HCT116 (cell line): ENCODE measurements around the gene RCAN2. TPM values are rescaled to one million over a fixed set of nuclear protein-coding genes. Genes with fewer than 3 reads are reported as not detected.

Experiments
- ATAC-seq: fragments of 200-7000 bp; cut with Tn5 transposase; 2 replicates; pipeline ENCODE4 v1.9.1; 2020; ENCODE audit warnings: mild to moderate bottlenecking, moderate library complexity
- BruUV-seq: library from RNA; stranded (reverse); fragments of 400-500 nt; replicated peaks from 2 replicates; lab custom pipeline; 2021; lab: Mats Ljungman, UMichigan
- CTCF ChIA-PET: fragments of 300-600 bp; sonication (Branson Sonifier 250); formaldehyde crosslinking; loops from one replicate; lab custom pipeline; 2021; ENCODE audit warnings: antibody characterized with exemption; lab: Charles Lee
- POLR2A ChIA-PET: fragments of 300-600, 350-600 bp; sonication (Branson Sonifier 250); formaldehyde crosslinking; loops from one replicate; lab custom pipeline; 2021; ENCODE audit warnings: antibody characterized with exemption; lab: Charles Lee
- RAD21 ChIA-PET, 2 experiments: fragments of 300-600 bp; sonication (Branson Sonifier 250); formaldehyde crosslinking; loops; one replicate each; lab custom pipeline; 2023; ENCODE audit warnings: low total read pairs in 2 of 2; ENCODE audit not compliant: uncharacterized antibody in 2 of 2, unreplicated experiment in 2 of 2, low non-redundant PET in 1 of 2; lab: Charles Lee
- DNase-seq: peaks from one replicate; pipeline ENCODE4 v3.0.0-alpha.2; 2010; ENCODE audit warnings: low read depth, low spot score
- H2AFZ ChIP-seq: fragments of 200-600 bp; shearing (Covaris generic), sonication (generic); 2 replicates; pipeline ENCODE4 v1.6.1; 2017; ENCODE audit warnings: low read depth, mixed run types, mixed read lengths, antibody characterized with exemption, low read length; ENCODE audit not compliant: poor library complexity, severe bottlenecking
- H3K27ac ChIP-seq: 2 replicates; pipeline ENCODE4 v1.5.1; 2012; ENCODE audit warnings: low read depth, low read length
- H3K27me3 ChIP-seq: fragments of 200-600 bp; sonication (generic); 2 replicates; pipeline ENCODE4 v1.6.1; 2016; ENCODE audit warnings: mixed run types, low read length, mixed read lengths; ENCODE audit not compliant: insufficient read depth
- H3K36me3 ChIP-seq, 2 experiments: fragments of 200-500 bp in 1 of 2; fragments of 200-600 bp in 1 of 2; sonication (Bioruptor generic) in 1 of 2; sonication (generic) in 1 of 2; 2 replicates each; pipeline versions ENCODE4 v1.5.1 to v1.6.1; 2014 to 2016; ENCODE audit warnings: low read length in 2 of 2, inconsistent platforms in 1 of 2, mixed read lengths in 1 of 2, mixed run types in 1 of 2; ENCODE audit not compliant: insufficient read depth in 2 of 2, control insufficient read depth in 1 of 2
- H3K4me1 ChIP-seq, 2 experiments: fragments of 200-600 bp in 1 of 2; sonication (generic) in 1 of 2; 2 replicates each; pipeline versions ENCODE4 v1.5.1 to v1.6.1; 2012 to 2017; ENCODE audit warnings: low read length in 2 of 2, inconsistent platforms in 1 of 2, mild to moderate bottlenecking in 1 of 2, mixed read lengths in 1 of 2, mixed run types in 1 of 2, moderate library complexity in 1 of 2; ENCODE audit not compliant: insufficient read depth in 2 of 2, control insufficient read depth in 1 of 2
- H3K4me2 ChIP-seq: fragments of 200-600 bp; sonication (generic); 2 replicates; pipeline ENCODE4 v1.6.1; 2017; ENCODE audit warnings: mixed run types, low read length, mixed read lengths
- H3K4me3 ChIP-seq, 2 experiments: fragments of 200-600 bp in 1 of 2; sonication (generic) in 1 of 2; replicated peaks in 1 of 2; 2 replicates each; pipeline ENCODE4 v1.5.1; 2011 to 2016; ENCODE audit warnings: low read length in 2 of 2, control low read depth in 1 of 2, low read depth in 1 of 2, mild to moderate bottlenecking in 1 of 2, mixed read lengths in 1 of 2, mixed run types in 1 of 2
- H3K79me2 ChIP-seq: fragments of 200-600 bp; sonication (generic); 2 replicates; pipeline ENCODE4 v1.6.1; 2017; ENCODE audit warnings: mild to moderate bottlenecking, mixed run types, low read length, moderate library complexity, mixed read lengths; ENCODE audit not compliant: insufficient read depth
- H3K9ac ChIP-seq: fragments of 200-600 bp; sonication (generic); 2 replicates; pipeline ENCODE4 v1.6.1; 2016; ENCODE audit warnings: low read length, mixed read lengths
- H3K9me2 ChIP-seq: fragments of 200-600 bp; sonication (generic), shearing (Covaris generic); 2 replicates; pipeline ENCODE4 v1.6.1; 2017; ENCODE audit warnings: mixed run types, mild to moderate bottlenecking, moderate library complexity; ENCODE audit not compliant: insufficient read depth
- H3K9me3 ChIP-seq, 2 experiments: fragments of 200-500 bp in 1 of 2; fragments of 200-600 bp in 1 of 2; sonication (Bioruptor generic) in 1 of 2; sonication (generic) in 1 of 2; 2 replicates each; pipeline ENCODE4 v1.6.1; 2014 to 2017; ENCODE audit warnings: low read length in 2 of 2, mixed read lengths in 2 of 2, inconsistent platforms in 1 of 2, low read depth in 1 of 2, mild to moderate bottlenecking in 1 of 2, mixed run types in 1 of 2, moderate library complexity in 1 of 2; ENCODE audit not compliant: control insufficient read depth in 1 of 2, insufficient read depth in 1 of 2
- H4K20me1 ChIP-seq: fragments of 200-600 bp; sonication (generic), shearing (Covaris generic); 2 replicates; pipeline ENCODE4 v1.6.1; 2017; ENCODE audit warnings: mixed run types, mild to moderate bottlenecking, moderate library complexity; ENCODE audit not compliant: insufficient read depth
- CBX3 ChIP-seq: IDR thresholded peaks from 2 replicates; pipeline ENCODE4 v1.6.1; 2012; ENCODE audit warnings: low read depth
- CTCF ChIP-seq, 3 experiments: fragments of 200-600 bp in 1 of 3; sonication (generic) in 1 of 3; IDR thresholded peaks in 2 of 3; conservative IDR thresholded peaks in 1 of 3; 2 replicates each; pipeline ENCODE4 v1.5.1; 2012 to 2017; ENCODE audit warnings: low read depth in 2 of 3, low read length in 2 of 3, antibody characterized with exemption in 1 of 3, borderline replicate concordance in 1 of 3, control low read depth in 1 of 3, mild to moderate bottlenecking in 1 of 3, mixed read lengths in 1 of 3, mixed run types in 1 of 3, moderate library complexity in 1 of 3; ENCODE audit not compliant: insufficient read depth in 1 of 3
- ELF1 ChIP-seq: IDR thresholded peaks from 2 replicates; pipeline ENCODE4 v1.6.1; 2012; ENCODE audit warnings: low read depth, borderline replicate concordance
- EZH2 ChIP-seq: fragments of 200-600 bp; sonication (generic); IDR thresholded peaks from 2 replicates; pipeline ENCODE4 v1.6.1; 2017; ENCODE audit warnings: antibody characterized with exemption, mixed run types
- EZH2phosphoT487 ChIP-seq: fragments of 200-600 bp; IDR thresholded peaks from 2 replicates; pipeline ENCODE4 v1.6.1; 2018; ENCODE audit warnings: antibody characterized with exemption, borderline replicate concordance
- RAD21 ChIP-seq: IDR thresholded peaks from 2 replicates; pipeline ENCODE4 v1.6.1; 2012; ENCODE audit warnings: low read depth, mild to moderate bottlenecking
- SIN3A ChIP-seq: IDR thresholded peaks from 2 replicates; pipeline ENCODE4 v1.6.1; 2012; ENCODE audit warnings: low read depth
- SP1 ChIP-seq: IDR thresholded peaks from 2 replicates; pipeline ENCODE4 v1.6.1; 2012; ENCODE audit warnings: low read depth
- YY1 ChIP-seq: IDR thresholded peaks from 2 replicates; pipeline ENCODE4 v1.6.1; 2011; ENCODE audit warnings: low read length, low read depth, moderate library complexity, mild to moderate bottlenecking; ENCODE audit not compliant: insufficient replicate concordance; ENCODE audit errors: extremely low read depth
- ZFX ChIP-seq: fragments of 450-650 bp; IDR thresholded peaks from 2 replicates; pipeline ENCODE4 v1.6.1; 2017
- intact Hi-C: fragments of 100-400 bp; cut with micrococcal nuclease; formaldehyde crosslinking; loops from 2 replicates; pipeline ENCODE4 v1.10.0; 2022
- total RNA-seq: library from RNA; stranded (reverse); gene quantifications from one replicate; pipeline ENCODE4 v1.2.1, GENCODE V29; 2021; ENCODE audit not compliant: unreplicated experiment

The RCAN2 gene
- total RNA-seq, 1 experiment from 2014 or later, result 0.57 TPM

GRCh38 chr6:46271107-46271506 is 220.1 kb downstream of the RCAN2 start:
- DNase-seq (no peak), ATAC-seq (no peak)
- no TSS peak for BruUV-seq
- no peak for TF ChIP-seq SP1
- TF ChIP-seq ELF1, result no peak
- no peak for TF ChIP-seq CBX3
- no peak for TF ChIP-seq YY1
- no peak for TF ChIP-seq SIN3A
- no peak for TF ChIP-seq CTCF (IDR thresholded peaks at IDR 0.05 in 2 of 3, conservative IDR thresholded peaks at IDR 0.05 in 1 of 3; ENCODE audit: borderline replicate concordance in 1 of 3, insufficient read depth in 1 of 3, low read depth in 2 of 3, low read length in 2 of 3)
- no peak for TF ChIP-seq EZH2phosphoT487
- no peak for TF ChIP-seq RAD21
- TF ChIP-seq ZFX, result no peak
- ChIA-PET RAD21 (no interaction called here), CTCF (no interaction called here), POLR2A (no interaction called here)
- Histone ChIP-seq H3K4me2 (no peak overlapping the region), H3K9ac (no peak overlapping the region), H3K27ac (no peak overlapping the region), H3K4me3 (no peak overlapping the region), H3K27me3 (no peaks in the 10 kb centered on the region), H4K20me1 (no peaks in the 10 kb centered on the region), H3K36me3 (no peaks in the 10 kb centered on the region), H3K9me2 (no peaks in the 10 kb centered on the region), H3K4me1 (no peaks in the 10 kb centered on the region), H3K9me3 (no peaks in the 10 kb centered on the region), H2AFZ (no peak overlapping the region), H3K79me2 (no peaks in the 10 kb centered on the region)
- intact Hi-C loops, result no loop called here

- BruUV-seq, result no TSS peak
- POLR2A ChIA-PET, result no interaction called here
- intact Hi-C loops, result no loop called here
Measured at GRCh38 chr6:46270336-46270735, 220.9 kb downstream of the RCAN2 start.

More at GRCh38 chr6:46270336-46270735, 220.9 kb downstream of the RCAN2 start:
- no peak for DNase-seq
- ATAC-seq, result no peak
- no peaks in the 10 kb centered on the region for H3K27me3 ChIP-seq
- no peak overlapping the region for H3K9ac ChIP-seq
- ChIA-PET RAD21 (no interaction called here), CTCF (no interaction called here)
- H4K20me1 ChIP-seq, result no peaks in the 10 kb centered on the region
- H3K79me2 ChIP-seq, result no peaks in the 10 kb centered on the region
- H3K36me3 ChIP-seq, result no peaks in the 10 kb centered on the region
- no peaks in the 10 kb centered on the region for H3K4me1 ChIP-seq
- no peaks in the 10 kb centered on the region for H3K9me3 ChIP-seq
- no peaks in the 10 kb centered on the region for H3K9me2 ChIP-seq
- no peak overlapping the region for H3K27ac ChIP-seq
- no peak for TF ChIP-seq EZH2
- H3K4me2 ChIP-seq, result no peak overlapping the region
- no peak overlapping the region for H2AFZ ChIP-seq
- no peak overlapping the region for H3K4me3 ChIP-seq
